Natural killer cell (primary cell): ENCODE data around the gene FAM13A. TPM values are rescaled to one million over a fixed set of nuclear protein-coding genes. Genes with fewer than 3 reads are reported as not detected.

ENCODE experiments used
- ATAC-seq, 3 donors: fragments of 150-1000 bp in 2 of 3; fragments of 200-7000 bp in 1 of 3; cut with Tn5 transposase; 1 replicate in 1 of 3; 2 replicates in 2 of 3; pipeline ENCODE4 v1.10.0; 2021; ENCODE audit warnings: mild to moderate bottlenecking in 2 of 3, moderate library complexity in 2 of 3
- DNase-seq, 2 donors: peaks; one replicate each; pipeline versions ENCODE4 v3.0.0 to v3.0.0-alpha.2; 2013 to 2021; ENCODE audit warnings: mixed read lengths in 1 of 2
- H3K27ac ChIP-seq: one replicate; pipeline ENCODE4 v1.5.1; 2013; ENCODE audit warnings: mild to moderate bottlenecking, low read length
- H3K27me3 ChIP-seq: one replicate; pipeline ENCODE4 v1.6.1; 2013; ENCODE audit warnings: low read length; ENCODE audit not compliant: control insufficient read depth, insufficient read depth
- H3K36me3 ChIP-seq: one replicate; pipeline ENCODE4 v1.6.1; 2013; ENCODE audit warnings: low read length; ENCODE audit not compliant: control insufficient read depth, insufficient read depth
- H3K4me1 ChIP-seq: one replicate; pipeline ENCODE4 v1.6.1; 2013; ENCODE audit warnings: low read length; ENCODE audit not compliant: control insufficient read depth, insufficient read depth
- H3K4me3 ChIP-seq: one replicate; pipeline ENCODE4 v1.5.1; 2013; ENCODE audit warnings: low read length
- H3K9me3 ChIP-seq: one replicate; pipeline ENCODE4 v1.6.1; 2013; ENCODE audit warnings: low read length; ENCODE audit not compliant: control insufficient read depth, insufficient read depth
- H3K27ac Mint-ChIP-seq, 2 donors: one replicate each; pipeline ENCODE4 v1.8.0; 2022; ENCODE audit warnings: mild to moderate bottlenecking in 2 of 2, mixed read lengths in 2 of 2, moderate library complexity in 1 of 2
- H3K27me3 Mint-ChIP-seq, 2 donors: one replicate each; pipeline ENCODE4 v1.8.0; 2022; ENCODE audit warnings: low read depth in 2 of 2, mixed read lengths in 2 of 2
- H3K36me3 Mint-ChIP-seq: one replicate; pipeline ENCODE4 v1.8.0; 2022; ENCODE audit warnings: mixed read lengths
- H3K4me1 Mint-ChIP-seq, 2 donors: one replicate each; pipeline ENCODE4 v1.8.0; 2022; ENCODE audit warnings: mixed read lengths in 2 of 2
- H3K4me3 Mint-ChIP-seq: one replicate; pipeline ENCODE4 v1.8.0; 2022; ENCODE audit warnings: mild to moderate bottlenecking, moderate library complexity, mixed read lengths
- H3K9me3 Mint-ChIP-seq, 2 donors: one replicate each; pipeline ENCODE4 v1.8.0; 2022; ENCODE audit warnings: mixed read lengths in 2 of 2
- WGBS: methylation state at CpG from one replicate; pipeline ENCODE4 v1.1.7; 2013; ENCODE audit warnings: missing lambda C conversion rate; ENCODE audit not compliant: insufficient coverage; 5-methylcytosine and 5-hydroxymethylcytosine counted together
- intact Hi-C: fragments of 100-400 bp; cut with micrococcal nuclease; formaldehyde crosslinking; loops from one replicate; pipeline ENCODE4 v1.14.2; 2022
- total RNA-seq, 4 donors: library from RNA; stranded (reverse); fragments of 120-200 nt in 1 of 4; gene quantifications; one replicate each; pipeline versions ENCODE4 v1.2.3 to v1.2.4, GENCODE V29; 2013 to 2022
- TF ChIP-seq, protein P1 (sequence below): fragments of 200-600 bp; IDR thresholded peaks from one replicate; pipeline ENCODE4 v1.8.0; 2022; ENCODE audit warnings: antibody characterized with exemption

The FAM13A gene
- total RNA-seq, 3 donors from 2014 or later (not counting 1 experiment from before 2014, with no cell fraction given) = 8.8 to 10.0 (median 8.9) TPM

DNA sequence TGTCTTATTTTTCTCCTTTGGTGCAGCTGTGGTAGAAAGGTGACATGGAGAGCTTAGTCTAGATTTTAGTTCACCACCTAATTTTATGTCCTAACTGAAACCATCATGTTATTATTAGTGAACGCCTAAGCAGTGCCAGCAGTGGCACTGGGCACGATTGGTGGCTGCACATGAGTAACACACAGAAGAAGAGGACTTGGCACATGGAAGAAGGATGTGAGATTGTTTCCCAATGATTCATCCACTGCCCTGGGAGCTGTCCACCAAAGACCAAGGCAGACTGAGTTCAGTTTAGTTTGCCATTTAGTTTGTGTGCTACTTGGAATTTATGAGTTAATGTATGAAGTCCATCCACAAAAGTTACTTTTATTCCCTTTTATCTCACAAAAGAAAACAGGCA, 291.3 kb downstream of the FAM13A start:
- ATAC-seq = no peak
- TF ChIP-seq, protein P1, sequence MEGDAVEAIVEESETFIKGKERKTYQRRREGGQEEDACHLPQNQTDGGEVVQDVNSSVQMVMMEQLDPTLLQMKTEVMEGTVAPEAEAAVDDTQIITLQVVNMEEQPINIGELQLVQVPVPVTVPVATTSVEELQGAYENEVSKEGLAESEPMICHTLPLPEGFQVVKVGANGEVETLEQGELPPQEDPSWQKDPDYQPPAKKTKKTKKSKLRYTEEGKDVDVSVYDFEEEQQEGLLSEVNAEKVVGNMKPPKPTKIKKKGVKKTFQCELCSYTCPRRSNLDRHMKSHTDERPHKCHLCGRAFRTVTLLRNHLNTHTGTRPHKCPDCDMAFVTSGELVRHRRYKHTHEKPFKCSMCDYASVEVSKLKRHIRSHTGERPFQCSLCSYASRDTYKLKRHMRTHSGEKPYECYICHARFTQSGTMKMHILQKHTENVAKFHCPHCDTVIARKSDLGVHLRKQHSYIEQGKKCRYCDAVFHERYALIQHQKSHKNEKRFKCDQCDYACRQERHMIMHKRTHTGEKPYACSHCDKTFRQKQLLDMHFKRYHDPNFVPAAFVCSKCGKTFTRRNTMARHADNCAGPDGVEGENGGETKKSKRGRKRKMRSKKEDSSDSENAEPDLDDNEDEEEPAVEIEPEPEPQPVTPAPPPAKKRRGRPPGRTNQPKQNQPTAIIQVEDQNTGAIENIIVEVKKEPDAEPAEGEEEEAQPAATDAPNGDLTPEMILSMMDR = no peak
- Histone ChIP-seq H3K4me3 (no peak overlapping the region), H3K4me1 (no peaks in the 10 kb centered on the region), H3K36me3 (no peaks in the 10 kb centered on the region), H3K9me3 (no peaks in the 10 kb centered on the region), H3K27me3 (no peaks in the 10 kb centered on the region), H3K27ac (no peak overlapping the region)
- Mint-ChIP-seq H3K9me3 (no peaks in the 10 kb centered on the region), H3K36me3 (no peaks in the 10 kb centered on the region), H3K4me1 (peaks cover 14% of the 10 kb centered on the region in 2 donors), H3K4me3 (no peak overlapping the region), H3K27ac (no peak overlapping the region), H3K27me3 (no peaks in the 10 kb centered on the region)
- WGBS = 77% methylated on average over 2 of the region's 2 CpGs
- DNase-seq = no peak
- intact Hi-C loops = no loop called here

DNA sequence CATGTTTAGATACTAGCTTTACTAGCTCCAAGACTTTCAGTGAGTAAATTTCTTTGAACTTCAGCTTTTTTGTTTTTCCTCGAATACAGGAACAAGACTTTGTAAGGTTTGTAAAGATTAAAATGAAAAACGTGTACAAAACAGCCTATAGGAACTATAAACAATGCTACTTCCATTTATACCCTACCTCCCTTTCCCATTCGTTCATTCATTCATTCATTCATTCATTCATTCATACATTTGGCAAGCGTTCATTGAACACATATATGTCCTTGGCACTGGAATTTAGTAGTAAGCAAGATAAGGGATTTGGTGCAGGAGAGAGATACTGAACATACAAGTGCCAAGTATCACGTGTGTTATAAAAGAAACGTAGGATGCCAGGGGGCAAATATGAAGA, 293.9 kb downstream of the FAM13A start:
- 98% methylated on average over 3 of the region's 6 CpGs for WGBS
- TF ChIP-seq, protein P1 = no peak
- DNase-seq = no peak
- H3K27ac Mint-ChIP-seq = no peak overlapping the region
- H3K9me3 Mint-ChIP-seq = no peaks in the 10 kb centered on the region
- intact Hi-C loops = no loop called here
- no peaks in the 10 kb centered on the region for H3K27me3 Mint-ChIP-seq
- Histone ChIP-seq H3K9me3 (no peaks in the 10 kb centered on the region), H3K27me3 (no peaks in the 10 kb centered on the region), H3K4me3 (no peak overlapping the region), H3K4me1 (no peaks in the 10 kb centered on the region), H3K27ac (no peak overlapping the region), H3K36me3 (no peaks in the 10 kb centered on the region)
- ATAC-seq = no peak
- peaks cover 14% of the 10 kb centered on the region in 2 donors for H3K4me1 Mint-ChIP-seq
- no peak overlapping the region for H3K4me3 Mint-ChIP-seq
- H3K36me3 Mint-ChIP-seq = no peaks in the 10 kb centered on the region

DNA sequence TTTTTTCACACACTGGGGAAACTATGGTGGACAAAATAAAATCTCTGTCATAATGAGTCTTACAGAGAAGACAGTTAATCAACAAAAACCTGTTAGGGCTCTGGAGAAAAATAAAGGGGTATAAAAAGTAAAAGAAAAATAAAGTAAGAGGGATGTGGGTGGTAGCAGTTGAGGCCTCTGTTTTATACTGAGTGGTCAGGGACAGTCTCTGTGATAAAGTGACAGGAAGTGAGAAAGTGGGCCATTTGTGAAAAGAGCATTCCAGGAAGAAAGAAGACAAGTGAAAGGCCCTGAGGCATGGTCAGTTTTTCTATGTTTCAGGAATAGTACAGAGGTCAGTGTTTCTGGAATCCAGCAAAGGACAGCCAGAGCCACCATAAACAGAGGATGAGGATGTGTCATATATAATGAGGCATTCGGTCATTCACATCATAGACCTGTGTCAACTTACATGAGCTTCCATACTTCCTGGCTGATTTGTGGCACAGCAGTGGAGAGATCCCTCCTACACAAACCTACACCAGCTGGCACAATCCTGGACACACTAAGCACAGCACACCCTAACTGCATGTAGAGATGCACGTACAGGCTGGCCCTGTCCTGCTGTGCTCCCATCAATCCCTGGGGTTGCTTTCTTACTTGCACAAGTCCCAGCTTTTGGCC, 295.0 kb downstream of the FAM13A start:
- WGBS = 100% methylated on average over 2 of the region's 2 CpGs
- Mint-ChIP-seq H3K4me1 (peaks cover 14% of the 10 kb centered on the region in 2 donors), H3K9me3 (no peaks in the 10 kb centered on the region), H3K36me3 (no peaks in the 10 kb centered on the region), H3K4me3 (no peak overlapping the region), H3K27ac (peak overlapping the region in 1 of 2 donors; percentile 47), H3K27me3 (no peaks in the 10 kb centered on the region)
- no peaks in the 10 kb centered on the region for H3K36me3 ChIP-seq
- no peak overlapping the region for H3K27ac ChIP-seq
- no peaks in the 10 kb centered on the region for H3K27me3 ChIP-seq
- H3K9me3 ChIP-seq = no peaks in the 10 kb centered on the region
- TF ChIP-seq, protein P1 = no peak
- intact Hi-C loops = no loop called here
- DNase-seq (no peak), ATAC-seq (peak in 2 of 3 donors; percentile 30 to 53)
- no peaks in the 10 kb centered on the region for H3K4me1 ChIP-seq
- H3K4me3 ChIP-seq = no peak overlapping the region

DNA sequence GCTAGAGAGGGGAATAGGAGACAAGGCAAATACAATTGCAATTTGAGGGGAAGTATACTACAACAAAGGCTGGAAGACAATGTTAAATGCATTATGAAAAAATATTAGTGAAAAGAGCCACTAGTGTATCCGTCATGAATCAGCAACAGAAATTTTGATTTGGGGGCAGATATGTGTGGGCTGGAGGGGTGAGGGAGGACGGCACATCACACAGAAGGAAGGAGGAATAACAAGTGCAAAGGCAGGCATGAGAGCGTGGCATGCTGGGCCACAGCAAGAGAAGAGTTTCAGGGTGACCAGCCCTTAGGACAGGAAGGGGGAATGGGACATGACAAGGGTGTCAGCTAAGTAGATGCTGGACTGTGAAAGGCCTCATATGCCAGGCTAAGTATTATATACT, 295.6 kb downstream of the FAM13A start:
- ATAC-seq (no peak), DNase-seq (no peak)
- no peak overlapping the region for H3K4me3 ChIP-seq
- no peaks in the 10 kb centered on the region for H3K27me3 ChIP-seq
- Mint-ChIP-seq H3K9me3 (no peaks in the 10 kb centered on the region), H3K27me3 (no peaks in the 10 kb centered on the region), H3K36me3 (no peaks in the 10 kb centered on the region), H3K4me1 (peaks cover 14% of the 10 kb centered on the region in 2 donors), H3K4me3 (no peak overlapping the region), H3K27ac (peak overlapping the region; percentile 2 to 47)
- no peak overlapping the region for H3K27ac ChIP-seq
- H3K4me1 ChIP-seq = no peaks in the 10 kb centered on the region
- intact Hi-C loops = no loop called here
- TF ChIP-seq, protein P1 = no peak
- H3K36me3 ChIP-seq = no peaks in the 10 kb centered on the region
- H3K9me3 ChIP-seq = no peaks in the 10 kb centered on the region
- WGBS = 90% methylated on average over 3 of the region's 3 CpGs
